K562 (cell line): ENCODE measurements around the gene PPP1R3E.
A peak's percentile ranks its signal among the peaks of the same experiment; 100 is the strongest.

Source experiments
- ARHGAP35 ChIP-seq: fragments of 450-650 bp; IDR thresholded peaks from 2 replicates; pipeline ENCODE4 v1.6.1; 2018; ENCODE audit not compliant: partially characterized antibody
- CHD2 ChIP-seq: IDR thresholded peaks from 2 replicates; pipeline ENCODE4 v1.6.1; 2011; ENCODE audit warnings: low read depth, low read length
- CTCF ChIP-seq, 3 experiments: IDR thresholded peaks in 2 of 3; conservative IDR thresholded peaks in 1 of 3; 2 replicates each; pipeline ENCODE4 v1.5.1; 2011 to 2012; ENCODE audit warnings: low read length in 3 of 3, mild to moderate bottlenecking in 3 of 3, control low read depth in 2 of 3, improper control_type of control experiment in 1 of 3, inconsistent platforms in 1 of 3, low read depth in 1 of 3, mixed read lengths in 1 of 3, moderate library complexity in 1 of 3; ENCODE audit not compliant: insufficient read depth in 2 of 3
- GABPA ChIP-seq: fragments of 200-800 bp; sonication (Bioruptor generic); conservative IDR thresholded peaks from 2 replicates; pipeline ENCODE4 v1.6.1; 2016; ENCODE audit warnings: low read depth, missing genetic modification characterization, missing compliant biosample characterization
- GATA2 ChIP-seq: sonication (generic); formaldehyde crosslinking; IDR thresholded peaks from 2 replicates; pipeline ENCODE4 v1.4.0; 2020; ENCODE audit warnings: mild to moderate bottlenecking, missing genetic modification reagents
- GATAD2A ChIP-seq: fragments of 450-650 bp; IDR thresholded peaks from 2 replicates; pipeline ENCODE4 v1.6.1; 2017
- JUND ChIP-seq, 2 experiments: IDR thresholded peaks; 2 replicates in 1 of 2; 3 replicates in 1 of 2; pipeline ENCODE4 v1.6.1; 2011; ENCODE audit warnings: borderline replicate concordance in 2 of 2, low read depth in 2 of 2, low read length in 2 of 2, improper control_type of control experiment in 1 of 2, missing biosample characterization in 1 of 2, missing genetic modification characterization in 1 of 2, missing genetic modification reagents in 1 of 2
- RHOXF2B ChIP-seq: fragments of 250-450 bp; sonication (Bioruptor Pico); conservative IDR thresholded peaks from 2 replicates; pipeline ENCODE4 v1.5.1; 2021
- SMARCA4 ChIP-seq: fragments of 450-650 bp; IDR thresholded peaks from 2 replicates; pipeline ENCODE4 v1.6.1; 2016

- no peak for TF ChIP-seq CTCF (IDR thresholded peaks at IDR 0.05 in 2 of 3, conservative IDR thresholded peaks at IDR 0.05 in 1 of 3; ENCODE audit: insufficient read depth in 2 of 3, low read depth in 1 of 3, low read length in 3 of 3)
- no peak for TF ChIP-seq SMARCA4
- no peak for TF ChIP-seq CHD2
- TF ChIP-seq GABPA (tag) = no peak
- TF ChIP-seq ARHGAP35 = no peak
- TF ChIP-seq RHOXF2B (CRISPR knock-in tag) = no peak
- no peak for TF ChIP-seq JUND (IDR thresholded peaks at IDR 0.05; ENCODE audit: borderline replicate concordance, low read depth, low read length)
- TF ChIP-seq JUND (tag; IDR thresholded peaks at IDR 0.05; ENCODE audit: borderline replicate concordance, low read depth, low read length) = no peak; the same call in 2 of the 3 replicates
- peak; percentile 82 for TF ChIP-seq GATA2 (CRISPR knock-in tag)
- no peak for TF ChIP-seq GATAD2A
Measured at GRCh38 chr14:23281247-23281646, 21.4 kb downstream of the PPP1R3E start.
